Measurements from ENCODE around the gene EIPR1. TPM values are rescaled to one million over a fixed set of nuclear protein-coding genes. Genes with fewer than 3 reads are reported as not detected.

Gene EIPR1
- total and polyA plus RNA-seq, 2 donors from 2014 or later: 28.2 to 37.8 TPM

GRCh38 chr2:3189076-3189591 is 188.5 kb downstream of the EIPR1 start:
- no peaks in the 10 kb centered on the region for H3K27me3 ChIP-seq (ENCODE audit: control insufficient read depth, insufficient read depth, low read length)
- no peak overlapping the region for H3K4me3 ChIP-seq (ENCODE audit: low read length in 3 of 3)
- no peaks in the 10 kb centered on the region for H3K4me1 ChIP-seq (ENCODE audit: control insufficient read depth in 2 of 3, insufficient read depth in 2 of 3, low read depth in 1 of 3, low read length in 3 of 3)
- TF ChIP-seq CTCF (IDR thresholded peaks at IDR 0.05; ENCODE audit: borderline replicate concordance, extremely low read depth, insufficient read depth): no peak
- no peak overlapping the region for H3K27ac ChIP-seq (ENCODE audit: low read depth in 2 of 2, low read length in 2 of 2)
- FAIRE-seq (no peak), DNase-seq (peak in 1 of 5 donors; percentile 67)
- H3K9me3 ChIP-seq (ENCODE audit: control insufficient read depth in 2 of 3, insufficient read depth in 1 of 3, low read length in 3 of 3): no peaks in the 10 kb centered on the region
- intact Hi-C loops (cut with DNase I): no loop called here
- H3K9ac ChIP-seq (ENCODE audit: low read length in 3 of 3): no peak overlapping the region
- peaks cover 0 to 29% (median 2%) of the 10 kb centered on the region in 3 donors for H3K36me3 ChIP-seq (ENCODE audit: control insufficient read depth in 2 of 3, insufficient read depth in 3 of 3, low read length in 3 of 3)

- H3K27me3 ChIP-seq (ENCODE audit: control insufficient read depth, insufficient read depth, low read length): no peaks in the 10 kb centered on the region
- no peaks in the 10 kb centered on the region for H3K9me3 ChIP-seq (ENCODE audit: control insufficient read depth in 2 of 3, insufficient read depth in 1 of 3, low read length in 3 of 3)
- H3K27ac ChIP-seq (ENCODE audit: low read depth in 2 of 2, low read length in 2 of 2): no peak overlapping the region
- intact Hi-C loops (cut with DNase I): no loop called here
- no peak for FAIRE-seq
- H3K4me1 ChIP-seq (ENCODE audit: control insufficient read depth in 2 of 3, insufficient read depth in 2 of 3, low read depth in 1 of 3, low read length in 3 of 3): no peaks in the 10 kb centered on the region
- no peak overlapping the region for H3K4me3 ChIP-seq (ENCODE audit: low read length in 3 of 3)
- no peak for TF ChIP-seq CTCF (IDR thresholded peaks at IDR 0.05; ENCODE audit: borderline replicate concordance, extremely low read depth, insufficient read depth)
- no peak overlapping the region for H3K9ac ChIP-seq (ENCODE audit: low read length in 3 of 3)
- peaks cover 0 to 24% (median 2%) of the 10 kb centered on the region in 3 donors for H3K36me3 ChIP-seq (ENCODE audit: control insufficient read depth in 2 of 3, insufficient read depth in 3 of 3, low read length in 3 of 3)
- DNase-seq: peak in 1 of 5 donors; percentile 64
These were observed 189.1 kb downstream of the EIPR1 start for GRCh38 chr2:3188405-3188946.

- Histone ChIP-seq H3K27ac (ENCODE audit: low read depth in 2 of 2, low read length in 2 of 2) (no peak overlapping the region), H3K9ac (ENCODE audit: low read length in 3 of 3) (no peak overlapping the region), H3K9me3 (ENCODE audit: control insufficient read depth in 2 of 3, insufficient read depth in 1 of 3, low read length in 3 of 3) (no peaks in the 10 kb centered on the region), H3K27me3 (ENCODE audit: control insufficient read depth, insufficient read depth, low read length) (no peaks in the 10 kb centered on the region), H3K36me3 (ENCODE audit: control insufficient read depth in 2 of 3, insufficient read depth in 3 of 3, low read length in 3 of 3) (peaks cover 0 to 16% (median 0%) of the 10 kb centered on the region in 3 donors), H3K4me1 (ENCODE audit: control insufficient read depth in 2 of 3, insufficient read depth in 2 of 3, low read depth in 1 of 3, low read length in 3 of 3) (no peaks in the 10 kb centered on the region), H3K4me3 (ENCODE audit: low read length in 3 of 3) (no peak overlapping the region)
- no peak for TF ChIP-seq CTCF (IDR thresholded peaks at IDR 0.05; ENCODE audit: borderline replicate concordance, extremely low read depth, insufficient read depth)
- no peak for DNase-seq
- intact Hi-C loops (cut with DNase I): no loop called here
- FAIRE-seq: no peak
These were observed 190.2 kb downstream of the EIPR1 start for GRCh38 chr2:3187467-3187866.

All from kidney (tissue), 14 donors.